ENCODE data around the gene BMPR1B. TPM values are rescaled to one million over a fixed set of nuclear protein-coding genes. Genes with fewer than 3 reads are reported as not detected.
A peak's percentile ranks its signal among the peaks of the same experiment; 100 is the strongest.

Gene BMPR1B
- total and polyA plus RNA-seq, 2 of the 4 experiments (the other 2 are of a cell fraction): 0.24 to 0.90 TPM

DNA sequence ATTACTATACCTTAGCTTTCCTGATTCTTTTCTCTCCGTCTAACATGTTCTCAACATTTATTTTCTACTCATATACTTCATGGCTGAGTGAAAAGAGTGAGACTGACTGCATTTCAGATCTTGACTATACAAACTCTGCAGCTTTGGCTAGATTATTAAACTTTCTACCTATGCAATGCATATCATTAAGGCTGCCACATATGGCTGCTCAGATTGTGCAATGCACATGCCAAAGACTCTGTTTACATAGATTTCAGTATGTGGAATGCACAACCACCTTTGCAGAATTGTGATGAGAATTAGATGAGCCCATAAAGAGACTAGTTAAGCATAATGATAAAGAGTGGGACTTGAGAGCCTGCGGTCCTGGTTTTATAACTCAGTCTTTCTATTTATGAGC lies 196.5 kb downstream of the BMPR1B start:
- no peak overlapping the region for H3K4me2 ChIP-seq (ENCODE audit: low read depth, low read length)
- ATAC-seq (ENCODE audit: low read depth) (no peak), DNase-seq (no peak)
- no peak overlapping the region for H4K91ac ChIP-seq (ENCODE audit: insufficient read depth, low read depth, low read length)
- no peak overlapping the region for H3K27ac ChIP-seq (ENCODE audit: insufficient read depth, low read length)
- WGBS, 2 experiments (ENCODE audit: extremely low coverage in 2 of 2, insufficient read length in 1 of 2): no CpG with 5 or more reads among the region's 2 CpGs
- H2BK120ac ChIP-seq (ENCODE audit: low read depth, low read length): no peak overlapping the region
- no peaks in the 10 kb centered on the region for H3K79me1 ChIP-seq (ENCODE audit: low read depth in 1 of 2, low read length in 2 of 2)
- no TSS peak for BruUV-seq (replicated peaks)
- H3K56ac ChIP-seq (ENCODE audit: extremely low read depth, insufficient read depth, low read length): no peak overlapping the region
- H2BK5ac ChIP-seq (ENCODE audit: low read depth, low read length, poor library complexity, severe bottlenecking): no peak overlapping the region
- H3K36me3 ChIP-seq (ENCODE audit: control insufficient read depth, insufficient read depth, low read length): no peaks in the 10 kb centered on the region
- no peak overlapping the region for H3K23ac ChIP-seq (ENCODE audit: low read depth, low read length)
- TF ChIP-seq RFX5 (IDR thresholded peaks at IDR 0.05; ENCODE audit: low read depth, low read length) (no peak), MAZ (IDR thresholded peaks at IDR 0.05; ENCODE audit: borderline replicate concordance, low read depth, low read length) (no peak), CEBPB (IDR thresholded peaks at IDR 0.05; ENCODE audit: low read depth, low read length) (peak; percentile 52; the same call in 1 of the 2 replicates)
- H4K5ac ChIP-seq (ENCODE audit: low read depth, low read length): no peak overlapping the region
- no peak overlapping the region for H4K8ac ChIP-seq (ENCODE audit: low read depth in 2 of 2, low read length in 2 of 2)
- no peak overlapping the region for H3K14ac ChIP-seq (replicated peaks; ENCODE audit: low read depth, low read length)
- no peaks in the 10 kb centered on the region for H3K4me1 ChIP-seq (ENCODE audit: control insufficient read depth, insufficient read depth, low read length)
- CTCF ChIA-PET: no interaction called here
- H3K9ac ChIP-seq (ENCODE audit: low read depth, low read length): no peak overlapping the region
- no peak overlapping the region for H2AFZ ChIP-seq (replicated peaks; ENCODE audit: low read length, poor library complexity)
- H3K4ac ChIP-seq (ENCODE audit: low read depth, low read length): no peak overlapping the region
- intact Hi-C loops (cut with micrococcal nuclease) (no loop called here), in situ Hi-C loops (cut with MboI; ENCODE audit: low sequenced_read_pairs) (no loop called here), dilution Hi-C loops (cut with HindIII; ENCODE audit: low sequenced_read_pairs, unreplicated experiment) (no loop called here)
- no peak overlapping the region for H3K4me3 ChIP-seq (ENCODE audit: insufficient read depth, low read depth, low read length)
- no peaks in the 10 kb centered on the region for H3K9me1 ChIP-seq (ENCODE audit: insufficient read depth, low read length)
- H2AK9ac ChIP-seq (replicated peaks; ENCODE audit: low read depth, low read length, poor library complexity): no peak overlapping the region
- no peak overlapping the region for H2BK15ac ChIP-seq (ENCODE audit: low read depth, low read length)
- H3K27me3 ChIP-seq (ENCODE audit: control insufficient read depth, insufficient read depth, low read length): no peaks in the 10 kb centered on the region
- H3K18ac ChIP-seq (ENCODE audit: low read depth, low read length): no peak overlapping the region
- H3K9me3 ChIP-seq (ENCODE audit: control insufficient read depth, insufficient read depth, low read length): no peaks in the 10 kb centered on the region
- H2AK5ac ChIP-seq (ENCODE audit: low read depth, low read length): no peak overlapping the region
- no peak overlapping the region for H2BK20ac ChIP-seq (ENCODE audit: low read depth, low read length)
- no peaks in the 10 kb centered on the region for H4K20me1 ChIP-seq (ENCODE audit: insufficient read depth, low read length)
- POLR2A ChIA-PET (ENCODE audit: unreplicated experiment): no interaction called here

Data from IMR-90 (cell line).